H1 (cell line): Measurements from ENCODE around the gene RABGAP1. TPM values are rescaled to one million over a fixed set of nuclear protein-coding genes. Genes with fewer than 3 reads are reported as not detected.

Experiments used
- BACH1 ChIP-seq: IDR thresholded peaks from 2 replicates; pipeline ENCODE4 v1.6.1; 2012; ENCODE audit warnings: low read length, improper control_type of control experiment
- BCL11A ChIP-seq, 2 experiments: IDR thresholded peaks; one replicate each; pipeline ENCODE4 v1.6.1; 2011; ENCODE audit warnings: low read depth in 2 of 2, low read length in 2 of 2, mild to moderate bottlenecking in 2 of 2
- CBX5 ChIP-seq: fragments of 300-800, 300-1000 bp; sonication (generic); IDR thresholded peaks from 2 replicates; pipeline ENCODE4 v1.7.1; 2016; ENCODE audit warnings: antibody characterized with exemption, low read length, low read depth
- CEBPB ChIP-seq: IDR thresholded peaks from 2 replicates; pipeline ENCODE4 v1.6.1; 2012; ENCODE audit warnings: low read depth, low read length
- CHD1 ChIP-seq: IDR thresholded peaks from 2 replicates; pipeline ENCODE4 v1.6.1; 2012; ENCODE audit warnings: low read depth, low read length, improper control_type of control experiment
- CREB1 ChIP-seq: IDR thresholded peaks from 2 replicates; pipeline ENCODE4 v1.6.1; 2012; ENCODE audit warnings: inconsistent platforms
- EZH2 ChIP-seq: fragments of 200-600 bp; sonication (generic); IDR thresholded peaks from 2 replicates; pipeline ENCODE4 v1.7.1; 2012; ENCODE audit warnings: low read depth, mild to moderate bottlenecking, moderate library complexity, low read length, inconsistent platforms; ENCODE audit not compliant: severe bottlenecking
- FOSL1 ChIP-seq: IDR thresholded peaks from 2 replicates; pipeline ENCODE4 v1.6.1; 2011; ENCODE audit warnings: mild to moderate bottlenecking, low read depth, low read length, moderate library complexity; ENCODE audit not compliant: insufficient read depth
- HDAC6 ChIP-seq: IDR thresholded peaks from one replicate; pipeline ENCODE4 v1.7.1; 2012; ENCODE audit warnings: low read depth, mild to moderate bottlenecking, inconsistent platforms, low read length, moderate library complexity
- JUN ChIP-seq: IDR thresholded peaks from 2 replicates; pipeline ENCODE4 v1.6.1; 2011; ENCODE audit warnings: low read depth, mild to moderate bottlenecking, improper control_type of control experiment, low read length
- KDM1A ChIP-seq: fragments of 200-600, 300-600 bp; sonication (generic); IDR thresholded peaks from 2 replicates; pipeline ENCODE4 v1.7.1; 2016; ENCODE audit warnings: mild to moderate bottlenecking, low read length, borderline replicate concordance
- NRF1 ChIP-seq: IDR thresholded peaks from 2 replicates; pipeline ENCODE4 v1.6.1; 2011; ENCODE audit warnings: mild to moderate bottlenecking, low read depth, low read length, improper control_type of control experiment
- POU5F1 ChIP-seq: IDR thresholded peaks from 2 replicates; pipeline ENCODE4 v1.6.1; 2011; ENCODE audit warnings: low read depth, mild to moderate bottlenecking, low read length, moderate library complexity
- RAD21 ChIP-seq, 2 experiments: IDR thresholded peaks in 1 of 2; conservative IDR thresholded peaks in 1 of 2; 2 replicates each; pipeline ENCODE4 v1.6.1; 2011; ENCODE audit warnings: low read depth in 2 of 2, low read length in 2 of 2, improper control_type of control experiment in 1 of 2, inconsistent platforms in 1 of 2, mild to moderate bottlenecking in 1 of 2, moderate library complexity in 1 of 2
- RFX5 ChIP-seq: IDR thresholded peaks from 2 replicates; pipeline ENCODE4 v1.6.1; 2011; ENCODE audit warnings: low read depth, low read length, improper control_type of control experiment, borderline replicate concordance
- SIN3A ChIP-seq, 2 experiments: IDR thresholded peaks in 1 of 2; conservative IDR thresholded peaks in 1 of 2; 2 replicates each; pipeline ENCODE4 v1.6.1; 2011 to 2012; ENCODE audit warnings: low read length in 2 of 2, improper control_type of control experiment in 1 of 2, low read depth in 1 of 2, mild to moderate bottlenecking in 1 of 2
- SIRT6 ChIP-seq: IDR thresholded peaks from one replicate; pipeline ENCODE4 v1.7.1; 2012; ENCODE audit warnings: low read length, inconsistent platforms
- SP2 ChIP-seq: IDR thresholded peaks from 2 replicates; pipeline ENCODE4 v1.6.1; 2012; ENCODE audit warnings: mild to moderate bottlenecking, low read length, inconsistent platforms
- SP4 ChIP-seq: IDR thresholded peaks from 2 replicates; pipeline ENCODE4 v1.6.1; 2012; ENCODE audit warnings: low read length, inconsistent platforms
- SRF ChIP-seq: IDR thresholded peaks from 2 replicates; pipeline ENCODE4 v1.6.1; 2011; ENCODE audit warnings: mild to moderate bottlenecking, low read depth, low read length, moderate library complexity
- SUZ12 ChIP-seq: fragments of 200-600 bp; sonication (generic); IDR thresholded peaks from 2 replicates; pipeline ENCODE4 v1.6.1; 2012; ENCODE audit warnings: mild to moderate bottlenecking, inconsistent platforms, low read length, moderate library complexity, mixed read lengths
- TAF1 ChIP-seq: IDR thresholded peaks from 2 replicates; pipeline ENCODE4 v1.6.1; 2011; ENCODE audit warnings: mild to moderate bottlenecking, low read depth, low read length
- ZNF274 ChIP-seq: IDR thresholded peaks from 2 replicates; pipeline ENCODE4 v1.7.0; 2012; ENCODE audit warnings: low read length, borderline replicate concordance; ENCODE audit errors: extremely low read depth
- polyA plus RNA-seq, 7 experiments: library from polyadenylated mRNA; depleted of rRNA in 3 of 7; stranded (reverse) in 5 of 7; unstranded in 2 of 7; fragments of >200 nt in 5 of 7; fragments of 200-250 nt in 2 of 7; gene quantifications; 1 replicate in 5 of 7; 2 replicates in 1 of 7; 4 replicates in 1 of 7; pipeline versions ENCODE4 v1.2.1 to v1.2.3, GENCODE V29; 2011 to 2013; ENCODE audit warnings: missing spikeins in 2 of 7, mixed read lengths in 2 of 7
- total RNA-seq: library from RNA; stranded (reverse); fragmentation: NEBNext Ultra II Directional; extraction: Animal tissue kit (Norgen Biotek cat#: 25700); gene quantifications from 2 replicates; pipeline ENCODE4 v1.2.1, GENCODE V29; 2021
- TF ChIP-seq, protein P1 (sequence below): IDR thresholded peaks from 2 replicates; pipeline ENCODE4 v1.6.1; 2012; ENCODE audit warnings: inconsistent platforms
- TF ChIP-seq, protein P2 (sequence below): IDR thresholded peaks from 2 replicates; pipeline ENCODE4 v1.6.1; 2012; ENCODE audit warnings: low read length, inconsistent platforms

The RABGAP1 gene
- total and polyA plus RNA-seq, 2 of the 8 experiments (the other 6 are each of a cell fraction or from before 2014, with no cell fraction given): 15.7 to 38.3 TPM

DNA sequence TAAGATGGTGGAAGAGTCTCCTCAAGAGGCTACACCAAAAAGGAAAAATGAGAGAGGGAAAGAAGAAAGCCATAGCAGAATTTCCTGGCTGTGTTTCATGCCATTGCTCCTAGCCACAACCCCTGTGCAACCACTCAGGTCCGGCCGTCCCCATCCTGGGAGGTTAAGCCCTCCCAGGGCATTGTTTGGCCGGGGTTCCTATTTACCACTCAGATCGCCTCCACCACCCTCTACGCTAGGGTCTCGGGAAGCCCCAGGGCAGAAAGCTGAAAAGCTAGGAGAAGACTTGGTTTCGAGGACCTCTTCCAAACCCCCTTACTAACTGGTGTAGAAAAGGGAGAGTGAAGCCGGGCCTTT is 36.4 kb upstream of the RABGAP1 start (continued):
- TF ChIP-seq RFX5 (no peak), NRF1 (no peak), SUZ12 (no peak), BCL11A (IDR thresholded peaks at IDR 0.05; ENCODE audit: low read depth in 2 of 2, low read length in 2 of 2) (no peak), FOSL1 (no peak), RAD21 (IDR thresholded peaks at IDR 0.05 in 1 of 2, conservative IDR thresholded peaks at IDR 0.05 in 1 of 2; ENCODE audit: low read depth in 2 of 2, low read length in 2 of 2) (no peak), ZNF274 (no peak), BACH1 (no peak), CBX5 (no peak), HDAC6 (no peak), CEBPB (no peak), SP2 (no peak), CREB1 (no peak), POU5F1 (no peak), TAF1 (no peak), SP4 (no peak), SIRT6 (no peak), SIN3A (conservative IDR thresholded peaks at IDR 0.05 in 1 of 2, IDR thresholded peaks at IDR 0.05 in 1 of 2; ENCODE audit: low read depth in 1 of 2, low read length in 2 of 2) (peak in 1 of 2 experiments; percentile 21; a peak in 1 of 4 replicates), SRF (no peak), EZH2 (no peak), CHD1 (no peak), KDM1A (no peak), JUN (no peak)
- TF ChIP-seq, protein P1, sequence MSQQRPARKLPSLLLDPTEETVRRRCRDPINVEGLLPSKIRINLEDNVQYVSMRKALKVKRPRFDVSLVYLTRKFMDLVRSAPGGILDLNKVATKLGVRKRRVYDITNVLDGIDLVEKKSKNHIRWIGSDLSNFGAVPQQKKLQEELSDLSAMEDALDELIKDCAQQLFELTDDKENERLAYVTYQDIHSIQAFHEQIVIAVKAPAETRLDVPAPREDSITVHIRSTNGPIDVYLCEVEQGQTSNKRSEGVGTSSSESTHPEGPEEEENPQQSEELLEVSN: no peak
- TF ChIP-seq, protein P2, sequence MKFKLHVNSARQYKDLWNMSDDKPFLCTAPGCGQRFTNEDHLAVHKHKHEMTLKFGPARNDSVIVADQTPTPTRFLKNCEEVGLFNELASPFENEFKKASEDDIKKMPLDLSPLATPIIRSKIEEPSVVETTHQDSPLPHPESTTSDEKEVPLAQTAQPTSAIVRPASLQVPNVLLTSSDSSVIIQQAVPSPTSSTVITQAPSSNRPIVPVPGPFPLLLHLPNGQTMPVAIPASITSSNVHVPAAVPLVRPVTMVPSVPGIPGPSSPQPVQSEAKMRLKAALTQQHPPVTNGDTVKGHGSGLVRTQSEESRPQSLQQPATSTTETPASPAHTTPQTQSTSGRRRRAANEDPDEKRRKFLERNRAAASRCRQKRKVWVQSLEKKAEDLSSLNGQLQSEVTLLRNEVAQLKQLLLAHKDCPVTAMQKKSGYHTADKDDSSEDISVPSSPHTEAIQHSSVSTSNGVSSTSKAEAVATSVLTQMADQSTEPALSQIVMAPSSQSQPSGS: no peak
